ENCODE results near the gene TFPT. TPM values are rescaled to one million over a fixed set of nuclear protein-coding genes. Genes with fewer than 3 reads are reported as not detected.
"Not testable (repeated sequence)": the region's sequence is repeated elsewhere in the genome, so short reads cannot be mapped to it uniquely, and the experiment has no call there.

TFPT gene
- total and polyA plus RNA-seq, 7 donors, result 18.2 to 28.6 (median 22.4) TPM

GRCh38 chr19:54099190-54099902, 16.1 kb downstream of the TFPT start:
- 90 to 91% methylated on average over 12 of the region's 12 CpGs for WGBS, 2 donors
- TF ChIP-seq EP300 (IDR thresholded peaks at IDR 0.05), result no peak
- TF ChIP-seq POLR2A (IDR thresholded peaks at IDR 0.05), result no peak
- TF ChIP-seq POLR2AphosphoS5 (IDR thresholded peaks at IDR 0.05), result no peak
- no peak for TF ChIP-seq CTCF (IDR thresholded peaks at IDR 0.05)
- intact Hi-C loops (cut with DNase I), result no loop called here
- H3K4me1 ChIP-seq, result peaks cover 0 to 30% (median 25%) of the 10 kb centered on the region in 4 donors
- H3K27me3 ChIP-seq, result peaks cover 0 to 15% (median 8%) of the 10 kb centered on the region in 3 donors
- H3K27ac ChIP-seq, result no peak overlapping the region
- H3K4me3 ChIP-seq, result no peak overlapping the region
- DNase-seq, result no peak
- no peaks in the 10 kb centered on the region for H3K9me3 ChIP-seq
- H3K36me3 ChIP-seq, result no peaks in the 10 kb centered on the region

- WGBS, 2 donors, result 4 to 14% methylated on average over 14 of the region's 14 CpGs
- H3K36me3 ChIP-seq, result no peaks in the 10 kb centered on the region
- peaks cover 0 to 15% (median 8%) of the 10 kb centered on the region in 3 donors for H3K27me3 ChIP-seq
- intact Hi-C loops (cut with DNase I), result no loop called here
- H3K4me1 ChIP-seq, result peaks cover 0 to 13% (median 10%) of the 10 kb centered on the region in 4 donors
- TF ChIP-seq EP300 (IDR thresholded peaks at IDR 0.05), result no peak
- no peak for TF ChIP-seq POLR2AphosphoS5 (IDR thresholded peaks at IDR 0.05)
- TF ChIP-seq CTCF (IDR thresholded peaks at IDR 0.05), result no peak
- no peak for TF ChIP-seq POLR2A (IDR thresholded peaks at IDR 0.05)
- no peaks in the 10 kb centered on the region for H3K9me3 ChIP-seq
- peak; percentile 68 for DNase-seq
- peak overlapping the region in 3 of 4 donors; percentile 7 to 50 (median 15) for H3K4me3 ChIP-seq
- H3K27ac ChIP-seq, result peak overlapping the region in 2 of 4 donors; percentile 33 to 71
Measured at GRCh38 chr19:54096617-54097106, 18.8 kb downstream of the TFPT start.

GRCh38 chr19:54095859-54096616, 19.4 kb downstream of the TFPT start:
- peak; percentile 72 for DNase-seq
- Histone ChIP-seq H3K4me3 (peak overlapping the region; percentile 1 to 50 (median 30)), H3K4me1 (peaks cover 0 to 13% (median 10%) of the 10 kb centered on the region in 4 donors), H3K27me3 (peaks cover 0 to 15% (median 8%) of the 10 kb centered on the region in 3 donors), H3K27ac (peak overlapping the region in 1 of 4 donors; percentile 71)
- H3K9me3 ChIP-seq; H3K36me3 ChIP-seq; intact Hi-C loops (cut with DNase I): not testable (repeated sequence)
- WGBS, 2 donors, result 1% methylated on average over 46 of the region's 46 CpGs

GRCh38 chr19:54095136-54095858, 20.2 kb downstream of the TFPT start:
- H3K4me3 ChIP-seq, result peak overlapping the region; percentile 1 to 50 (median 30)
- peaks cover 0 to 13% (median 10%) of the 10 kb centered on the region in 4 donors for H3K4me1 ChIP-seq
- H3K27ac ChIP-seq, result peak overlapping the region in 1 of 4 donors; percentile 71
- WGBS, 2 donors, result 73% methylated on average over 22 of the region's 22 CpGs
- DNase-seq, result peak; percentile 57
- no peaks in the 10 kb centered on the region for H3K36me3 ChIP-seq
- intact Hi-C loops (cut with DNase I), result no loop called here
- no peak for TF ChIP-seq EP300 (IDR thresholded peaks at IDR 0.05)
- TF ChIP-seq POLR2AphosphoS5 (IDR thresholded peaks at IDR 0.05), result no peak
- no peak for TF ChIP-seq CTCF (IDR thresholded peaks at IDR 0.05)
- TF ChIP-seq POLR2A (IDR thresholded peaks at IDR 0.05), result no peak
- no peaks in the 10 kb centered on the region for H3K9me3 ChIP-seq
- H3K27me3 ChIP-seq, result peaks cover 0 to 15% (median 8%) of the 10 kb centered on the region in 3 donors

Measured in sigmoid colon (tissue), 7 donors.